BLaER1 (cell line): ENCODE measurements around the gene BMP4.

Source experiments
- H3K27ac ChIP-seq: shearing (Covaris generic); formaldehyde crosslinking; 2 replicates; pipeline ENCODE4 v1.8.1; 2022
- H3K27me3 ChIP-seq: shearing (Covaris generic); formaldehyde crosslinking; 2 replicates; pipeline ENCODE4 v1.8.1; 2022
- H3K36me3 ChIP-seq: shearing (Covaris generic); formaldehyde crosslinking; 2 replicates; pipeline ENCODE4 v1.8.1; 2022
- H3K4me1 ChIP-seq: shearing (Covaris generic); formaldehyde crosslinking; 2 replicates; pipeline ENCODE4 v1.8.1; 2022
- H3K4me2 ChIP-seq: shearing (Covaris generic); formaldehyde crosslinking; 2 replicates; pipeline ENCODE4 v1.8.1; 2022
- H3K4me3 ChIP-seq: shearing (Covaris generic); formaldehyde crosslinking; 2 replicates; pipeline ENCODE4 v1.8.1; 2022
- H3K9ac ChIP-seq: shearing (Covaris generic); formaldehyde crosslinking; 2 replicates; pipeline ENCODE4 v1.8.1; 2022
- H3K9me3 ChIP-seq: shearing (Covaris generic); formaldehyde crosslinking; 2 replicates; pipeline ENCODE4 v1.8.1; 2022
- H4K20me1 ChIP-seq: shearing (Covaris generic); formaldehyde crosslinking; 2 replicates; pipeline ENCODE4 v1.8.1; 2022
- Cebpa-rat ChIP-seq: shearing (Covaris generic); IDR thresholded peaks from 2 replicates; pipeline ENCODE4 v1.8.1; 2022

Gene BMP4

GRCh38 chr14:53983112-53983511, 26.5 kb upstream of the BMP4 start:
- no peaks in the 10 kb centered on the region for H3K36me3 ChIP-seq
- no peaks in the 10 kb centered on the region for H3K27me3 ChIP-seq
- H4K20me1 ChIP-seq, result no peaks in the 10 kb centered on the region
- no peaks in the 10 kb centered on the region for H3K4me1 ChIP-seq
- H3K9ac ChIP-seq, result no peak overlapping the region
- peaks cover 34% of the 10 kb centered on the region for H3K9me3 ChIP-seq
- H3K27ac ChIP-seq, result no peak overlapping the region
- no peak overlapping the region for H3K4me3 ChIP-seq
- no peak for TF ChIP-seq Cebpa-rat
- no peak overlapping the region for H3K4me2 ChIP-seq

GRCh38 chr14:53982546-53982945, 25.9 kb upstream of the BMP4 start:
- no peak for TF ChIP-seq Cebpa-rat
- no peak overlapping the region for H3K4me2 ChIP-seq
- no peaks in the 10 kb centered on the region for H3K36me3 ChIP-seq
- H4K20me1 ChIP-seq, result no peaks in the 10 kb centered on the region
- H3K27ac ChIP-seq, result no peak overlapping the region
- H3K27me3 ChIP-seq, result no peaks in the 10 kb centered on the region
- peaks cover 34% of the 10 kb centered on the region for H3K9me3 ChIP-seq
- no peak overlapping the region for H3K9ac ChIP-seq
- H3K4me3 ChIP-seq, result no peak overlapping the region
- no peaks in the 10 kb centered on the region for H3K4me1 ChIP-seq

GRCh38 chr14:53979747-53980642, 23.4 kb upstream of the BMP4 start:
- H3K4me3 ChIP-seq, result no peak overlapping the region
- no peak overlapping the region for H3K27ac ChIP-seq
- H4K20me1 ChIP-seq, result no peaks in the 10 kb centered on the region
- no peaks in the 10 kb centered on the region; the same call in 1 of the 2 replicates for H3K4me1 ChIP-seq
- H3K36me3 ChIP-seq, result no peaks in the 10 kb centered on the region
- no peak overlapping the region for H3K4me2 ChIP-seq
- no peaks in the 10 kb centered on the region for H3K27me3 ChIP-seq
- H3K9me3 ChIP-seq, result peaks cover 12% of the 10 kb centered on the region
- no peak for TF ChIP-seq Cebpa-rat
- H3K9ac ChIP-seq, result no peak overlapping the region

- H4K20me1 ChIP-seq, result no peaks in the 10 kb centered on the region
- H3K4me3 ChIP-seq, result no peak overlapping the region
- no peak overlapping the region for H3K27ac ChIP-seq
- H3K27me3 ChIP-seq, result no peaks in the 10 kb centered on the region
- H3K4me1 ChIP-seq, result no peaks in the 10 kb centered on the region; the same call in 1 of the 2 replicates
- peaks cover 4% of the 10 kb centered on the region for H3K9me3 ChIP-seq
- no peak overlapping the region for H3K4me2 ChIP-seq
- H3K9ac ChIP-seq, result no peak overlapping the region
- H3K36me3 ChIP-seq, result no peaks in the 10 kb centered on the region
- TF ChIP-seq Cebpa-rat, result no peak
Measured at GRCh38 chr14:53979113-53979681, 22.6 kb upstream of the BMP4 start.

GRCh38 chr14:53978194-53978593, 21.6 kb upstream of the BMP4 start:
- TF ChIP-seq Cebpa-rat, result no peak
- no peaks in the 10 kb centered on the region for H4K20me1 ChIP-seq
- H3K4me2 ChIP-seq, result no peak overlapping the region
- no peaks in the 10 kb centered on the region for H3K9me3 ChIP-seq
- no peak overlapping the region for H3K9ac ChIP-seq
- no peaks in the 10 kb centered on the region for H3K27me3 ChIP-seq
- H3K27ac ChIP-seq, result no peak overlapping the region
- H3K36me3 ChIP-seq, result no peaks in the 10 kb centered on the region
- H3K4me1 ChIP-seq, result no peaks in the 10 kb centered on the region; the same call in 1 of the 2 replicates
- H3K4me3 ChIP-seq, result no peak overlapping the region

GRCh38 chr14:53975444-53975843, 18.8 kb upstream of the BMP4 start:
- H3K4me1 ChIP-seq, result no peaks in the 10 kb centered on the region; the same call in 1 of the 2 replicates
- no peaks in the 10 kb centered on the region for H3K27me3 ChIP-seq
- no peak overlapping the region for H3K4me2 ChIP-seq
- no peak overlapping the region for H3K4me3 ChIP-seq
- no peak overlapping the region for H3K27ac ChIP-seq
- no peaks in the 10 kb centered on the region for H4K20me1 ChIP-seq
- no peaks in the 10 kb centered on the region for H3K36me3 ChIP-seq
- H3K9ac ChIP-seq, result no peak overlapping the region
- TF ChIP-seq Cebpa-rat, result no peak
- H3K9me3 ChIP-seq, result no peaks in the 10 kb centered on the region

GRCh38 chr14:53971521-53971920, 14.9 kb upstream of the BMP4 start:
- Histone ChIP-seq H3K27ac (no peak overlapping the region), H4K20me1 (no peaks in the 10 kb centered on the region), H3K9ac (no peak overlapping the region), H3K9me3 (no peaks in the 10 kb centered on the region), H3K4me1 (no peaks in the 10 kb centered on the region; the same call in 1 of the 2 replicates), H3K36me3 (no peaks in the 10 kb centered on the region), H3K4me3 (no peak overlapping the region), H3K27me3 (no peaks in the 10 kb centered on the region), H3K4me2 (no peak overlapping the region)
- TF ChIP-seq Cebpa-rat, result no peak

- Histone ChIP-seq H4K20me1 (no peaks in the 10 kb centered on the region), H3K36me3 (no peaks in the 10 kb centered on the region), H3K4me2 (no peak overlapping the region), H3K9ac (no peak overlapping the region), H3K4me1 (no peaks in the 10 kb centered on the region), H3K4me3 (no peak overlapping the region), H3K27me3 (no peaks in the 10 kb centered on the region), H3K9me3 (no peaks in the 10 kb centered on the region), H3K27ac (no peak overlapping the region)
- no peak for TF ChIP-seq Cebpa-rat
Measured at GRCh38 chr14:53969326-53969725, 12.7 kb upstream of the BMP4 start.

- Histone ChIP-seq H3K36me3 (no peaks in the 10 kb centered on the region), H4K20me1 (no peaks in the 10 kb centered on the region), H3K4me1 (no peaks in the 10 kb centered on the region), H3K4me2 (no peak overlapping the region), H3K9me3 (no peaks in the 10 kb centered on the region), H3K27ac (no peak overlapping the region), H3K27me3 (no peaks in the 10 kb centered on the region), H3K4me3 (no peak overlapping the region), H3K9ac (no peak overlapping the region)
- TF ChIP-seq Cebpa-rat, result no peak
Measured at GRCh38 chr14:53968726-53969125, 12.1 kb upstream of the BMP4 start.

- Histone ChIP-seq H3K4me1 (peaks cover 8% of the 10 kb centered on the region), H3K4me2 (no peak overlapping the region), H4K20me1 (no peaks in the 10 kb centered on the region), H3K9ac (no peak overlapping the region), H3K27me3 (no peaks in the 10 kb centered on the region), H3K36me3 (no peaks in the 10 kb centered on the region), H3K4me3 (no peak overlapping the region), H3K27ac (no peak overlapping the region), H3K9me3 (no peaks in the 10 kb centered on the region)
- TF ChIP-seq Cebpa-rat, result no peak
Measured at GRCh38 chr14:53967606-53968005, 11.0 kb upstream of the BMP4 start.
